ENCODE data around the gene NUDT22. TPM values are rescaled to one million over a fixed set of nuclear protein-coding genes. Genes with fewer than 3 reads are reported as not detected.

The NUDT22 gene, protein sequence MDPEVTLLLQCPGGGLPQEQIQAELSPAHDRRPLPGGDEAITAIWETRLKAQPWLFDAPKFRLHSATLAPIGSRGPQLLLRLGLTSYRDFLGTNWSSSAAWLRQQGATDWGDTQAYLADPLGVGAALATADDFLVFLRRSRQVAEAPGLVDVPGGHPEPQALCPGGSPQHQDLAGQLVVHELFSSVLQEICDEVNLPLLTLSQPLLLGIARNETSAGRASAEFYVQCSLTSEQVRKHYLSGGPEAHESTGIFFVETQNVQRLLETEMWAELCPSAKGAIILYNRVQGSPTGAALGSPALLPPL
- total RNA-seq: 10 to 100 TPM; 51.4 to 51.9 TPM

DNA sequence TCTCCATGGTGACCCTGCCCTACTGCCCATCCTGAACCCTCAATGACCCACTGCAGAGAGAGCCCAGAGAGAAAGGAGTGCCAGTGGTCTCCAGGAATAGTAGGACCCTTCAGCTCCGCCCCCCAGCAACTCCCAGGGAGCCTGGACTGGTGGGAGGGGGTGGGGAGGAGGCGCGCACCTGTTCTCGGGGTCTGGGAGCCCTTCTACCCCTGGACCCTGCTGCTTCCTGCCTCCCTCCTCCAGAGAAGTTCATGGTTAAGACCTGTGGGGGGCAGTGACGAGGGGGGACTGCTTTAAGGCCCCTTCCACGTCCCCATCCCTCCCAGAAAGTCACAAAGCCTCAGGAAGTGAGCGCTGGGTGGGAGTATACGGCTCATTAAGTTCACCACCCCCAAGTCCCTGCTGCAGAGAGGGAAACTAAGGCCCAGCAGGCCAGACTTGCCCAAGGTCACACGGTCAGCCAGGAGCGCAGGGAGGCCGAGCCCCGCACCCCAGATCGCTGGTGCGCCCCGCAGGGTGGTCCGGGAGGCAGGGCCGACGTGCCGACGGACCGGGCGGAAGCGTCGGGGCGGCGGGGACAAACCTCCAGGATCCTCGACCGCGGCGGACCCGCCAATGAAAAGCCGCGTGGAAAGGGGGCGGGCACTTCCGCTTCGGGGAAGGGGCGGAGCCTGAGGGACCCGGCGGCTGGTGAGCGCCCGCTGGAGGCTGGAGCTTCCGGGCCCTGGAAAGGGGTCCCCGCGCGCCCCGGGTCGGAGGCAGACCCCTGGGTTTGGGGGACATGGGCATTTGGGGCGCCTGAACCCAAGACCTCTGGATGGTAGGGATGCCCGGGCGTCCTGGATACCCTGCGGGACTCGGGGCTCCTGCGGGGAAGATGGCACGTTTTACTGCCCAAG lies at the start of gene NUDT22, which contains the start of gene TRPT1:
Gene NUDT22 (plus strand): TSS at position 667 of the 899 bp plus-strand sequence. CDS start 379 bp downstream, outside the sequence.
Gene TRPT1 (minus strand): TSS at position 579 of the 899 bp plus-strand sequence. CDS start 326 bp downstream, at position 253.
- H3K36me3 Mint-ChIP-seq (ENCODE audit: low read depth): peaks cover 4% of the 10 kb centered on the region
- no peaks in the 10 kb centered on the region for H3K9me3 Mint-ChIP-seq
- peaks cover 34% of the 10 kb centered on the region for H3K4me1 Mint-ChIP-seq (ENCODE audit: low read depth)

DNA sequence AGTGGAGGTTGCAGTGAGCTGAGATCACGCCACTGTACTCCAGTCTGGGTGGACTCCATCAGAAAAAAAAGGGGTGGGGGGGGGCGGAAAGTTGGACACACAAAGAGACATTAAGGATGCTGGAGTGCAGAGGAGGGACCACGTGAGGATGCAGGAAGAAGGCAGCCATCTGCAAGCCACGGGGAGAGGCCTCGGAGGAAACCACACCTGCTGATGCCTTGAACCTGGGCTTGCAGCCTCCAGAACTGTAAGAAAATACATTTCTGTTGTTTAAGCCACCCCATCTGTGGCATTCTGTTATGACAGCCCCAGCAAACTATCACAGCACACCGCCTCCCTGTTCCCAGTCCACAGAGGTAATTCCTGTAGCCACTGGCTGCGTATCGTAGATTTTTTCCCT lies 49.3 kb upstream of the NUDT22 start:
- Mint-ChIP-seq H3K36me3 (ENCODE audit: low read depth) (peaks cover 7% of the 10 kb centered on the region), H3K27ac (no peak overlapping the region), H3K4me1 (ENCODE audit: low read depth) (peaks cover 29% of the 10 kb centered on the region), H3K4me3 (no peak overlapping the region), H3K9me3 (peaks cover 8% of the 10 kb centered on the region), H3K27me3 (ENCODE audit: low read depth) (no peaks in the 10 kb centered on the region)
- intact Hi-C loops (cut with micrococcal nuclease): no loop called here
- DNase-seq: no peak
- CTCF ChIA-PET: no interaction called here

More for the DNA sequence above, at the start of gene NUDT22, which contains the start of gene TRPT1:
- H3K4me3 Mint-ChIP-seq: peak within 1 kb of the TSS; percentile 87
- H3K27ac Mint-ChIP-seq: peak within 1 kb of the TSS; percentile 90
- intact Hi-C loops (cut with micrococcal nuclease): loop anchor here (1.0 kb wide), 5 partner anchors 15 to 58 kb away; partner anchors contain the start of genes BAD and FKBP2
- CTCF ChIA-PET: interaction anchor here (0.9 to 3.2 kb wide), 4 partner anchors 10 to 76 kb away, joined by 3 to 13 read pairs (median 9); partner anchors contain the start of gene FERMT3
- no peaks in the 10 kb centered on the region for H3K27me3 Mint-ChIP-seq (ENCODE audit: low read depth)
- DNase-seq: peak; percentile 94

DNA sequence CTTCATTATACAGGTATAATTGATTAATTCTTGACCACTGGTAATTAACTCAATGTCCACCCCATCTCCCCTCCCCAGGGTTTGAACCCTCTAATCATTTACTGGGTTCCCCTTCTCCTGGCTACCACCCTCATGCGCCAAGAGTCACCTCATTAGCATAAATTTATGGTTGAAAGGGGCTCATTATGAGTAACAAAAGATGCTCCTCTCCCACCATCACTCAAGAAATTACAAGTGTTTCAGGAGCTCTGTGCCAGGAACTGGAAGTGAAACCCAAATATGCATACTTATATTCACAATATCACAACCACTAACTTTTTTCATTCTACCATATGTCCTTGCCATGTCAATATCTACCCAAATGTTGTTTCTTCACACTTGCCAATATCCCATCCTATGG lies 47.9 kb upstream of the NUDT22 start:
- no peaks in the 10 kb centered on the region for H3K27me3 Mint-ChIP-seq (ENCODE audit: low read depth)
- H3K27ac Mint-ChIP-seq: no peak overlapping the region
- H3K4me1 Mint-ChIP-seq (ENCODE audit: low read depth): peaks cover 38% of the 10 kb centered on the region
- H3K9me3 Mint-ChIP-seq: peaks cover 8% of the 10 kb centered on the region
- H3K36me3 Mint-ChIP-seq (ENCODE audit: low read depth): peaks cover 7% of the 10 kb centered on the region
- intact Hi-C loops (cut with micrococcal nuclease): no loop called here
- H3K4me3 Mint-ChIP-seq: no peak overlapping the region
- no peak for DNase-seq
- CTCF ChIA-PET: no interaction called here

DNA sequence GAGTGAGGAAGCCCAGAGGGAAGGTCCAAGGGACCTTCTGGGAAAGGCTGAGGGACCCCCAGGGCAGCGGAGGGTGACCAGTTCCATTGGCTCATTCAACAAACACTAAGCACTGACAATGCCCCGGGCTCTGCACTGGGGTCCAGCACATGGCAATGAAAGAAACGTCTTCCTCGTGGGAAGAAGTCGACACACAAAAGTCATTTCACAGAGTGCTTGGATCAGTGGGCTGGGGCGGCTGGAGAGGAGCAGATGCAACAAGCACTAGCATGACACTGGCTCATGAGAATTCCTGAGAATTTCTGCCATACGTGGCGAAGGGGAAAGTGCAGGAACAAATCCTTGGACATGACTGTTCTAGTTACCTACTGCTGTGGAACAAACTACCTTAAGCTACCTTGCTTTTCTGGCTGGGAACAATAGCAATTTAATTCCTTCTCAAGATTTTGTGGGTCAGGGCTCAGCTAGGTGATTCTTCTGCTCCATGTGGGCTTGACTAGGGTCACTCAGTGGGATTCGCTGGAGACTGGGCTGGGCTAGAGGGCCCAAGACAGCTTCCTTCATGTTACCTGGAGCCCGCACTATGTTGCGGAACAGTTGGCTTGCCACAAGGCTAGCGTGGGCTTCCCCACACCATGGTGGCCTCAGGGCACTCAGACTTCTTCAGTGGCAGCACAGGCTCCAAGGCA lies 47.0 kb upstream of the NUDT22 start:
- Mint-ChIP-seq H3K4me1 (ENCODE audit: low read depth) (peaks cover 47% of the 10 kb centered on the region), H3K9me3 (peaks cover 2% of the 10 kb centered on the region), H3K27me3 (ENCODE audit: low read depth) (no peaks in the 10 kb centered on the region), H3K36me3 (ENCODE audit: low read depth) (peaks cover 1% of the 10 kb centered on the region), H3K27ac (no peak overlapping the region), H3K4me3 (no peak overlapping the region)
- no peak for DNase-seq
- CTCF ChIA-PET: no interaction called here
- intact Hi-C loops (cut with micrococcal nuclease): no loop called here

DNA sequence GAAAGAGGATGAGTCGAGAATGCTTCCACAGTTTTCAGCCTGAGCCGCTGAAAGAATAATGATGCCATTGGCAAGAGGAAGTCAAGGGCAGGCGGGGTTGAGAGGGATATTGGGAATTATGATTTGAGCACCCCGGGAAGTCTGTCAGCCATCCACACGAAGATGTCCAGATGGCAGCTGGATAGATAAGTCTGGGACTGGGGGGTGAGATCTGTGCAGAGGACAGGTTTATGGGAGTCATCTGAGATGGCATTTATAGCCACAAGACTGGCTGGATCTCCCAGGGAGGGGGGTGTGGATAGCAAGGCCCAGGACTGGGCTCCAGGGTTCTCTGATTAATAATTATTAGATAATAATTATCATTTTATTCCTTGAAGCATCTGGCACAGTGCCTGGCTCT lies 45.2 kb upstream of the NUDT22 start:
- CTCF ChIA-PET: interaction anchor here (0.6 to 2.2 kb wide), 5 partner anchors 15 to 120 kb away, joined by 3 to 8 read pairs (median 4); partner anchors contain the start of gene FERMT3
- no peak overlapping the region for H3K4me3 Mint-ChIP-seq
- peaks cover 2% of the 10 kb centered on the region for H3K36me3 Mint-ChIP-seq (ENCODE audit: low read depth)
- H3K9me3 Mint-ChIP-seq: no peaks in the 10 kb centered on the region
- peaks cover 54% of the 10 kb centered on the region for H3K4me1 Mint-ChIP-seq (ENCODE audit: low read depth)
- no peak for DNase-seq
- no peaks in the 10 kb centered on the region for H3K27me3 Mint-ChIP-seq (ENCODE audit: low read depth)
- intact Hi-C loops (cut with micrococcal nuclease): no loop called here
- no peak overlapping the region for H3K27ac Mint-ChIP-seq

DNA sequence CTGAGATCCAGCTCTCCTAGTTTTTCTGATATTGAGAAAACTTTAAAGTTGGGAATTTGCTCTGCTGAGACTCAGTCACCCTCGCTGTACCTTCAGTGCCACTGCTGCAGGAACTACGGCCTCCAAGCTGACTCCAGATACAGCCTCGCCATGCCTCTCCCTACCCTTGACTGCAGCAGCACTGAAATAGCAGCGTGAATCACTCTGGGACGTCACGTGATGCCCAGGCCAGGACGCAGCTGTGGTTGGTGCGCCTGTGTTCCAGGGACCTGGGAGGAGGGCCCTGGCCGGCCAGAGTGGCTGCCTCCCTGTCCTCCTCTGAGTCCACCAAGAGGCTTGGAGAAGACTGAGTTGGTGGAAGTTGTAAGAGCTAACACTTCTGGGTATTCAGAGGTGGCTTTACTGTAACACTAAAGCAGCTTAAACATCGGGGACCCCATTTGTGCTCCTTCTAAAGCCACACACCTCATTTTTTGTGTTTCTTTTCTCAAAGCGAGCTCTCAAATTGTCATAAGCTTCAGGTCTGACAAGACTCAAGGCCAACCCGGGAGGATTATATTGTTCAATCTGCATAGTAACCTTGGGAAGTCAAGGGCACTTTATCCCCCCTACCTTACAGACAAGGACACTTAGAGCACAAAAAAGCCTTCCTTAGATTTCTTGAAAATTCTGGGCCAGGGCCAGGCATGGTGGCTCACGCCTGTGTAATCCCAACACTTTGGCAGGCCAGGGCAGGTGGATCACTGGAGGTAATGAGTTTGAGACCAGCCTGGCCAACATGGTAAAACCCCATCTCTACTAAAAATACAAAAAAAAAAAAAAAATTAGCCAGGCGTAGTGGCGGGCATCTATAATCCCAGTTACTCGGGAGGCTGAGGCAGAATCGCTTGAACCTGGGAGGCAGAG lies 44.3 kb upstream of the NUDT22 start:
- Mint-ChIP-seq H3K36me3 (ENCODE audit: low read depth) (peaks cover 4% of the 10 kb centered on the region), H3K27ac (no peak overlapping the region), H3K27me3 (ENCODE audit: low read depth) (no peaks in the 10 kb centered on the region), H3K4me3 (peak overlapping the region; percentile 43), H3K4me1 (ENCODE audit: low read depth) (peaks cover 51% of the 10 kb centered on the region), H3K9me3 (no peaks in the 10 kb centered on the region)
- intact Hi-C loops (cut with micrococcal nuclease): no loop called here
- DNase-seq: peak; percentile 76
- CTCF ChIA-PET: interaction anchor here (0.6 to 2.2 kb wide), 7 partner anchors 11 to 119 kb away, joined by 3 to 8 read pairs (median 3); partner anchors contain the start of gene FERMT3

DNA sequence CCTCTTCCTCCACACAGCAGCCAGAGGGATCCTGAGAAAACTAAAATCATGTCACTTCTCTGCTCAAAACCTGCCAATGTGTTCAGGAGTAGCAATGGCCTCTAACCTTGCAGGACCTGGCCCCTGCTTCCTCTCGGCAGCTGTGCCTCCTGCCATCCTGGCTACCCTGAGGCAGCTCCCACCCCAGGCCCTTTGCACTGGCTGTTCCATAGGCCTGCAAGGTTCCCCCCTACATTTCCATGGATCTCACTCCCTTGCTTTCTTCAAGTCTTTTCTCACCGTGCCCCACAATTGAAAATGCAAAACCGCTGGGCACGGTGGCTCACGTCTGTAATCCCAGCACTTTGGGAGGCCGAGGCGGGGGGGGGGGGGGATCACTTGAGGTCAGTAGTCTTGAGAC lies 42.2 kb upstream of the NUDT22 start:
- peaks cover 43% of the 10 kb centered on the region for H3K4me1 Mint-ChIP-seq (ENCODE audit: low read depth)
- CTCF ChIA-PET: interaction anchor here (4.7 kb wide), 1 partner anchor 21 kb away, joined by 25 read pairs; no protein-coding TSS in a partner anchor
- H3K27ac Mint-ChIP-seq: no peak overlapping the region
- H3K9me3 Mint-ChIP-seq: no peaks in the 10 kb centered on the region
- no peak for DNase-seq
- intact Hi-C loops (cut with micrococcal nuclease): no loop called here
- no peaks in the 10 kb centered on the region for H3K27me3 Mint-ChIP-seq (ENCODE audit: low read depth)
- peak overlapping the region; percentile 51 for H3K4me3 Mint-ChIP-seq
- H3K36me3 Mint-ChIP-seq (ENCODE audit: low read depth): peaks cover 6% of the 10 kb centered on the region

DNA sequence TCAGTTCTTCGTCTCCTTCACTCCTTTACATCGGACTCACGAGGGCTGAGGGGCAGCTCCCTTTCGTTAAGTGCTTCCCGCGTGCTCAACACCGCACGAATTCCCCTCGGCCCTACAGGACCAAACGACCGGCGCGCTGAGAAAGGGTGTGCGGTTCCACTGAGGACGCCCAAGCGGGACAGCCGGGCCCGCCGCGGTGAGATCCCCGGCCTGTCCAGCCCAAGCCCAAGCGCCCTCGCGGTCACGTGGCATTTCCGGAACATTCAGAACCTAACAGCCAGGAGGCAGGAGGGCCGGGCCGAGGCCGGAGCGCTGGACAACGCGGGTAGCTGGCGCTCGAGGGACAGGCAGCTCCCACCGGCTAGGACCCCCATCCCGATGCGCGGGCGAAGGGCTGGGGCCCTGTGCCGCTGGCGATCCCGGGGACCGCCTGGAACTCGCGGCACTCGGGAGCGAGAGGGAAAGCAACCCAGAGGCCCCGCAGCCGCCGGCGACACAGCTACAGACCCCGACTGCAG lies 40.8 kb upstream of the NUDT22 start:
- no peak overlapping the region for H3K4me3 Mint-ChIP-seq
- peaks cover 9% of the 10 kb centered on the region for H3K36me3 Mint-ChIP-seq (ENCODE audit: low read depth)
- CTCF ChIA-PET: interaction anchor here (0.6 to 4.7 kb wide), 6 partner anchors 9 to 211 kb away, joined by 3 to 25 read pairs (median 4); partner anchors contain the start of genes COX8A and FERMT3
- H3K27ac Mint-ChIP-seq: peak overlapping the region; percentile 94
- intact Hi-C loops (cut with micrococcal nuclease): loop anchor here (1.0 to 5.0 kb wide), 8 partner anchors 22 to 592 kb away; partner anchors contain the start of genes COX8A, FKBP2, NUDT22 and PPP1R14B
- H3K27me3 Mint-ChIP-seq (ENCODE audit: low read depth): no peaks in the 10 kb centered on the region
- H3K4me1 Mint-ChIP-seq (ENCODE audit: low read depth): peaks cover 50% of the 10 kb centered on the region
- DNase-seq: peak; percentile 35
- H3K9me3 Mint-ChIP-seq: no peaks in the 10 kb centered on the region

DNA sequence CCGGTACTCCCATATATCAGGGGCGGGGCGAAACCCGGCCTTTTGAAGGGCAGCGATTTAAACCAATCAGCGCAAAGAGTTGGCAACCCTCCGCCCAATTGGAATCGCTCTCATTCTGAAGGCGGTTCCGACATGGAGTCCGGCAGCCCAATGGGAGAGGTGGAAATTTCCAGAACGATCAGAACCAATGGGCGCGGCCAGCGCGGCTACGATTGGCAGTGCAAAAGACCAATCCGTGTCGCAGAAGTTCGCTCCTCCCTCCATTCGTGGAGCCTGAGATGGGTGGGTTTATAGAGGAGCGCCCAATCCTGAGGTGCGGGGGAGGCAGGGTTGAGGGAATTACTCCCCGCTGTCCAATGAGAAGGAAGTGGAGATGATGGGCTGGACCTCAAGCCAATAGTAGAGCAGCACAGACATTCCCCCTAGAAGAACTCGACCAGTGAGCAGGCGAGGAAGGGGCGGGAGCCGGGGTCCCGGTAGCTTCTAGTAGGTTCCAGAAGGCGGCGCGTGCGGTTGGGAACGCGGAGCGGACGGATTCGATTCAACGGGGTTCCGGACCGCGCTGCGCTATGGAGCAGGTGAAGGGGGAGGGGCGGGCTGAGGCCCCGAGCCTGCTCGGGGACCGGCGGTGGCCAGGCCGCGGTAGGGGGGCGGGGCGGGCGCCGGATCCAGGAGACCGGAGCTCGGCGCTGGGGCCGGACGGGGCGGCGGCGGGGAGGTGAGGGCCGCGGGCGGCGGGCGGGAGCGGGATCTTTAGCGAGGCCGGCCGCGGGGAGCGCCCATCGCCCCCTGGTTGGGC lies 40.2 kb upstream of the NUDT22 start, which contains the start of gene STIP1:
Gene STIP1 (plus strand): TSS at position 479 of the 799 bp plus-strand sequence. CDS start 91 bp downstream, at position 570.
- H3K9me3 Mint-ChIP-seq: no peaks in the 10 kb centered on the region
- peaks cover 12% of the 10 kb centered on the region for H3K36me3 Mint-ChIP-seq (ENCODE audit: low read depth)
- intact Hi-C loops (cut with micrococcal nuclease): loop anchor here (1.0 to 5.0 kb wide), 11 partner anchors 19 to 591 kb away; partner anchors contain the start of genes COX8A, ESRRA, FKBP2 and MACROD1
- no peaks in the 10 kb centered on the region for H3K27me3 Mint-ChIP-seq (ENCODE audit: low read depth)
- no peak within 1 kb of the TSS for H3K4me3 Mint-ChIP-seq
- peak; percentile 99 for DNase-seq
- H3K4me1 Mint-ChIP-seq (ENCODE audit: low read depth): peaks cover 53% of the 10 kb centered on the region
- CTCF ChIA-PET: interaction anchor here (1.0 to 4.7 kb wide), 4 partner anchors 19 to 118 kb away, joined by 3 to 25 read pairs (median 4); partner anchors contain the start of gene FERMT3
- H3K27ac Mint-ChIP-seq: peak within 1 kb of the TSS; percentile 94
